DMS 273 treated with DMSO at 0.1 percent for 48 hours (cell line): ENCODE results near the gene MIEF1.
"Not testable (repeated sequence)": the region's sequence is repeated elsewhere in the genome, so short reads cannot be mapped to it uniquely, and the experiment has no call there.

ENCODE experiments used
- DNase-seq: peaks from one replicate; lab custom pipeline; 2025; lab: John Stamatoyannopoulos, UW

The MIEF1 gene

DNA sequence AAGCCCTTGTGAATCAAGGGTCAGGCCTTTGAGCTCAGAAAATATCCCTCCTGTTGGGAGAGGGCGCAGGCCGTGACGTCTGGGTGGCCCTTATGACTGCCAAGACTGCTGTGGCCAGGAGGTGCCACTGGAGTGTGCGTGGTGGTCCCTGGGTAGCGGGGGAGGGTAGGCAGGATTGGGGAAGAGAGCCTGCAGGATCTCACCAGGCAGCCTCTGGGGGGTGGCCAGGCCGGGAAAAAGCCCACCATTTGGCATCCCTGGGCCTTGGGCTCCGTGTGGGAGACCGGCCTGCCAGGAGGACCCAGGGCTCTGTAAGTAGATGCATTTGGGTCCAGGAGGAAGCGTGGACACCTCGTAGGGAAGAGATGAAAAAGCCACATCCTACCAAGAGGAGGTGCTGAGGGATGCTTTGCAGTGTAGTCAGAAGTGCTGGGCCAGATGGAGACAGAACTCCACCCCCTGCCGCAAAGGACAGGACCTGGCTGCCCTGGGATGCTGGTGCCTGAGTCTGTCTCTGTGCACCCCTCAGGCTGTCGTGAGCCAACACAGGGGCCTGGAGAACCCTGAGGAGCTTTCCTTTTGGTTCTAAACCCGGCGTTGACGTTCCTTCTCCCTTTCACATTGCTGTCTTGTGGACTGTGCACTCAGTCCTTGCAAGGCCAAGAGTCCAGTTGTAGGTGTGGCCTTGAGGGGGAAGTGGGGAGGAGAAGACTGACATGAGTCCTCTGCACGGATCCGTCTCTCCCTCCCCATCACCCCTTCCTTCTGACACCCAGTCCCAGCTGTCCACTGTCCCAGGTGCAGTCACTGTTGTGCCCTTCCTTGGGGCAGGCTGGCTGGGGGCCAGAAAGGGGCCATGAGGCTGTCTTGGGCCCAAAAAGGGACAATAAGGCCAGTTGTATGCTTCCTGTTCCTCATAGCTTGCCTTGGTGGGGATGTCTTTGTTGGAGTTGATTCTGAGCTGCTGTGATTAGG, 12.7 kb upstream of the MIEF1 start:
- DNase-seq = no peak

- peak; percentile 23 for DNase-seq
Observed at GRCh38 chr22:39490135-39490798, 11.8 kb upstream of the MIEF1 start.

DNA sequence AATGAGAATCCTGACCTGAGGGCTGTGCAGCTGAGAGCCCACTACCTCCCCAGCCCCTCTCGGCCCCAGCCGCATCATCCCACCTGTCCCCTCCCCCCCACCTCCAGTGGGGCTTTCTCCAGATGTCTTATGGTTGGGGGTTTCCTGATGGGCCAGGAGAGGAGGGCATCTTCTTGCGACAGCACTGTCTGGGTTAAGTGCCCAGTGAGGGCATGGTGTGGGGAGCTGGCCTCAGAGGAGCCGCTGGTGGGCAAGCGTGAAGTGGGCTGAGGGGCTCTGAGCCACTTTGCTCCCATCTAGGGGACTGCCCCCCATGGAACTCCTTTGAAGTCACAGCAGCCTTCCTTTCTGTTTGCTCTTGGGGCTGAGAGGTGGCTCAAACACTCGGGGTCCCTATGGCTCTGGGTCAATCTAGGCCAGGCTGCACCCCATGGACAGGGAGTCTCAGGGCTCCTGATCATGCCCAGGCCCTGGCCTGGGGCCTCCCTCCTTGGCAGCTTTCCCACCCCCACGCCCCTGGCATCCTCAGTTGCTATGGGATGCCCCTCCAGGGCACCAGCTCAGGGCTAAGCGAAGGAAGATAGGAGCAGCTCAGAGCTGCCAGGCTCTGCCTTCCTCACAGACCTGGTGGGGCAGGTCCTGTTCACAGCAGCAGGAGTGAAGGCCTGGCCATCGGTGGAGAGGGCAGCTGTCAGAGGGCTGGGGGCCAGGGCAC, 11.0 kb upstream of the MIEF1 start:
- DNase-seq = no peak

DNA sequence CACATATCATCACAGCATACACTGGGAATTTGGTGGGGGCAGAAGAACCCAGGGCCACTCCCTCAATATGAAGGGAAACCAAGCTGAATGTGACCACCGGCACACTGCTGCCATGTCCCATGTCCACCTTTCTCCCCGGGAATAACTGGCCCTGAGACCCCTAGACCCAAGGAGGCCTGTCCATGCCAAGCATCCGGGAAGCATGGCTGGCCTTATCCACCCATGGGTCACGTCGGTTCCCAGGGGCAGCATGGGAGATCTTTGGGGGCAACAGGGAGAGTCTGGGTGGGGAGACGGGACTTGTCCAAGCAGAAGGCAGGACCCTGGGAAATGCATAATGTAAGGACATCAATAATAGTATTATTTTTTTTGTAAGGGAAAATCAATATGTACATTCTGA, 10.4 kb upstream of the MIEF1 start:
- DNase-seq = no peak

- no peak for DNase-seq
Observed at GRCh38 chr22:39492186-39492585, 9.9 kb upstream of the MIEF1 start.

- DNase-seq = no peak
Observed at GRCh38 chr22:39493759-39494158, 8.3 kb upstream of the MIEF1 start.

- DNase-seq = no peak
Observed at GRCh38 chr22:39494471-39495120, 7.5 kb upstream of the MIEF1 start.

- no peak for DNase-seq
Observed at GRCh38 chr22:39496131-39496838, 5.8 kb upstream of the MIEF1 start.

- no peak for DNase-seq
Observed at GRCh38 chr22:39497429-39497828, 4.7 kb upstream of the MIEF1 start.

- DNase-seq = no peak
Observed at GRCh38 chr22:39498368-39498767, 3.7 kb upstream of the MIEF1 start.

DNA sequence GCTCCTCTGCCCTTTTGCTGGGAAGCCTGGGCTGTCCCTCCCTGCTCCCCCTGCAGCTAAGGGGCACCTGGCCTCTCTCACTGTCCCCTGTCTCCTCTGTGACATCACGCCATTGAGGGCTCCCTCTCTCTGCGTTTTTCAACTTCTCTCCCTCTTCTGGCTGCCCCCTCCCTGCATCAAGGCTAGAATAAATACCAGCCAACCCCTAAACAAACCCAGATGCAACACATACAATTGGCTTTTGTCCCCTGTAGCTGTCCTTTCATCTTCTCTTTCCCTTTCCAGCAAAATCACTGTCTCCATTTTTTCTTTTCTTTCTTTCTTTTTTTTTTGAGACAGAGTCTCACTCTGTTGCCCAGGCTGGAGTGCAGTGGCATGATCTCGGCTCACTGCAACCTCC, 3.3 kb upstream of the MIEF1 start:
- DNase-seq = no peak

DNA sequence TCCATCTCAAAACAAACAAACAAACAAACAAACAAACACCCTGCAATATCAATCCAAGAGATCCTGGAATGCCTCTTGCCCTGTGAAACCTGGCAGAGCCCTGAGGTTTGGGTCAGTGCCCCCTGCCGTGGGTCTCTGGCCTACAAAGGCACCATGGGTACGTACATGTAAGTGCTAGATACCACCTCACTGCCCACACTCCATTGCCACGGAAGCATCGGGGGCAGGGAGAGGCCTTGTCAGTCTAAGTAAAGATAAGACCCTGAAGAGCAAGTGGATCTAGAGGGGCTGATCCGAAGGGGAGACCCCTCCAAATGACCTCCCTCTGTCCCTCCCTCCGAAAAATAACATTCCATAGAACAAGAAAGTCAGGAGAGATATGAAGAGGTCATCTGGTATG, 2.0 kb upstream of the MIEF1 start:
- no peak for DNase-seq

DNA sequence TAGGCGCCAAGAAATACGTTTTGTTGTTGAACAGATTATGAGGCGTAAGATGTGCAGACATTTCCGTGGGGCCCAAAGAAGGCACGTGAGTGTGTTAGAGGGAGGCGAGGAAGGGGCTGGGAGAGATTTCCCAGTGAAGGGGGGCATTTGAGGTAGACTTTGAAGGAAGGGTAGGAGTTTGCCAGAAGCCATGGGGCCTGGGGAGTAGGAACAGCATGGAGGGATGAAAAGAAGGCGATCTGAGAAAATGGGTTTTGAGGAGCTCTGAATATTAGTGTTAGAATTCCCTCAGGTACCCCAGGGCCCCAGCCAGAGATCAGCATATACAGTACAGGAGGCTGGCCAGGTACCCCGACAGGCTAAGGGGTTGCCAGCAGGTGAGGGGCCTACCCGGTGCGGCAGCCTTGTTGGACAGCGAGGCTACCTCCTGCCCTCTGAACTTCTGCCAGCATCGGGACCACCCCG, 414 bp upstream of the MIEF1 start:
- no peak for DNase-seq

DNA sequence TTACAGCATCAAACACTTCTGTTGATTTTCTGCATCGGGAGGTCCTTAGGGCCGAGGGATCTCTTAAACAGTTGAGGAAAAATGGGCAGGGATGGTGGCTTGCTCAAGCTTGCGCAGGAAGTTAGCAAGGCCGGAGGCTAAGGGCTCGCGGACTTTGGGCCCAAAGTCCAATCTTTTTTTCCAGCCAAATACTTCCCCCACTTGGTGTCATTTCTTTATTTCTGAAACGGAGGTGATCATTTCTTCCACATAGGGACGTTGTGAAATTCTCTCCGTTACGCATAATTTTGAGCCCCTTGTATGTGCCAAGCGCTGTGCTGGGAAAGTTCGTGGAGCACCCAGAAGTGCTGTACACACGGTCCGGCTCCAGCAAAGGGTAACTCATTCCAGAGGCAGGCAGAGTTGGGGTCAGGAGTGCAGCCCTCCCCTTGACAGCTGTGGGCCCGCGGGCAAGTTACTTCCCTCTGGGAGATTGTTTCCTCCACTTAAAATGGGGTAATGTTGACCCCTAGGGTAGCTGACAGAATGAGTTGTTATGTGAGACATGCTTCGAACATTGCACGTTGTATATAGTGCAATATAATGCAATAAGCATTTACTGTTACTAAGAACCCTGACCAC, 809 bp downstream of the MIEF1 start:
- no peak for DNase-seq

DNA sequence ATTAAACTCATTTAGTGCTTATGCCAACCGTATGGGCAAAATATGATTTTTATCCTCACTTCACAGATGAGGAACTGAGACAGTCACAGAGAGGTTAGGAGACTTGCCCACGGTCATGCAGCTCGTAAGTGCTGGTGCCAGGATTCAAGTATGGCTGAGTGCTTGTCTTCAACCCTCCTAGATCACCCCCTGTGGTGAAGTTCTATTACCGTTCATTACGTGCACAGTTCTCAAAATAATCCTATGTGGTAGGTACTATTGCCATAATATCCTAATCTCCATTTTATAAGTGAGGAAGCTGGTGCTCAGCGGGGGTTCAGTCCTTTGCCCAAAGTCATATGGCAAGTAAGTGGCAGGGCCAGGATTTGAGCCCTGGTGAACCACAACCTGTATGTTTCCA, 1.5 kb downstream of the MIEF1 start:
- no peak for DNase-seq

GRCh38 chr22:39504071-39504470, 2.0 kb downstream of the MIEF1 start:
- DNase-seq = no peak

DNA sequence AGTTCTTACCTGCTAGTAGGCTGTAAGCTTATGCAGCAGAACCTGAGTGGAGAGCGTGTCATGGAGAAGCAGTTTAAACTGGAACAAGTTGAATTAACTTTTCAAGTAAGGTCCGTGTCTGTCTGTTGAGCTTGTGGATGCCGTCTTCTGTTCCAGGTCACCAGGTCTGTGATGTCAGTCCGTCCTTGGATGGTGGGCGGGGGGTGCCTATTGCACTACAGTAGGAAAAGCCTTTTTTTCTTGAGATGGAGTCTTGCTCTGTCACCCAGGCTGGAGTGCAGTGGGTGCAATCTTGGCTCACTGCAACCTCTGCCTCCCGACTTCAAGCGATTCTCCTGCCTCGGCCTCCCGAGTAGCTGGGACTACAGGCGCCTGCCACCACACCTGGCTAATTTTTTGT, 4.9 kb downstream of the MIEF1 start:
- not testable (repeated sequence) for DNase-seq

DNA sequence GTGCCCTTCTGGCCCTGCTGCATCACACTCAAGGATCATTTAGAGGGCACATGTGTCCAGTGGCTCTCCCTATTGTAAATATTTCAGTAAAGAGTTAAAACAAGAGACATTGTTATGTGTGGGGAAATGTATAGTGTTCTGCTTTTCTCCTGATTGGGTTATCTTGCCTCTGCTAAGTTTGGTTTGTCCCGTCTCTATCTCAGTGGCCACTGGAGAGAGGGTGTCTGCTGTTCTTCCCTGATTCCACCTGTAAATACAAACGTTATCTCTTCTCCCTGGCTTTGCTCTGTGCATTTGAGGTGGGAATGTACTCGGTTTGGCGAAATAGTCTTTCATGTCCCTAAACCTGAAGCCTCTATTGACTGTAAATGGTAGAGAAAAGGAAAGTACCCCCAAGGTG, 6.3 kb downstream of the MIEF1 start:
- DNase-seq = no peak

GRCh38 chr22:39510529-39511149, 8.5 kb downstream of the MIEF1 start:
- no peak for DNase-seq

DNA sequence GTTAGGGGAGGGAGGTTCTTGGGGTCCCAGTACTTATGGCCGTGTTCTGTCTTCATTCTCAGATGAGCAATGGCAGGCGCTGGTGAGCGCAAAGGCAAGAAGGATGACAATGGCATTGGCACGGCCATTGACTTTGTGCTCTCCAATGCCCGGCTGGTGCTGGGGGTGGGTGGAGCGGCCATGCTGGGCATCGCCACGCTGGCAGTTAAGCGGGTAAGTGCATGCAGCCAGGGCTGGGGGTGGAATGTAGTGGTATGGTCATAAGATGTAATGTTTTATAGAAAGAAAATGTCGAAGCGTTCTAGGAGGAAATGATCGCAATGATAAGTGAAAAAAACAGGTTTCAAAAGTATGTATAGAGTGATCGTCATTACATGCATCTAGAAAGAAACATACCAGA, 9.1 kb downstream of the MIEF1 start:
- no peak for DNase-seq

- DNase-seq = no peak
Observed at GRCh38 chr22:39512026-39512425, 9.9 kb downstream of the MIEF1 start.
